Fibroblast of peridontal ligament (primary cell): ENCODE results near the gene DCLRE1B.

ENCODE experiments used
- DNase-seq: peaks from one replicate; pipeline ENCODE4 v3.0.0-alpha.2; 2010; ENCODE audit errors: extremely low read depth

The DCLRE1B gene

DNA sequence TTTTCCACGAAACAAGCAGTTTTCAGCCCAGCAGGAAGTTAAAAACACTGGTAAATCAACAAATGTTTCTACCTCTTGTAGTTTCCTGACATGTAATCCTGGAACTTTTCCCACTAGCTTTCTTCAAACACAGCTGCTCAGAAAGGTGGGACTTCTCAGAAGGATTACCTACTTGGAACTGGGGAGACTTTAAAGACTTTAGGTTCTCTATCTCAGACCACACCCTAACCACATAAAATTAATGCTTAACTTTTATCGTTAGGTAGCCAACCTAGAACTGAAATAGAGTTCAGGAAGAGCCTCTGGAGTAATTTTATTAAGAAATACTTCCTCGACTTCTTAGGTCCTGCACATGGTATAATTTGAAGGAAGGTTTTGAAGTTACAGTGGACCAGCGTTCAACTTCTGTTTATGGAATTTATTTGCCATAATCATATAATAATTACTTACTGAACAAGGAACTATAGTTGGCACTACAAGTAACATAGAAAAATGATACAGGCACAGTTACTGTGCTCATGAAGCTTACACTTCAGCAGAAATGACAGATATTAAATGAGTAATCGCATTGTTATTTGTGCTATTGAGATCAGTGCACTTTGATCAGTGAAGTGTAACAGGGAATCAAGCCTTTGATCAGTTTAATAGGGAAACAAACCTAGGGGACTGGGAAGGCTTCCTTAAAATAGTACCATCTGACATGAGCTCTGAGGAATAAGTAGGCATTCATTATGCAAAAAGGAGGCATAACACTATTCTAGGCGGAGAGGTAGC, 17.5 kb upstream of the DCLRE1B start, which contains the start of gene BCL2L15:
BCL2L15 (minus strand) TSS at position 180 of the 774 bp plus-strand sequence. CDS start 206 bp downstream, outside the sequence.
- no peak for DNase-seq

DNA sequence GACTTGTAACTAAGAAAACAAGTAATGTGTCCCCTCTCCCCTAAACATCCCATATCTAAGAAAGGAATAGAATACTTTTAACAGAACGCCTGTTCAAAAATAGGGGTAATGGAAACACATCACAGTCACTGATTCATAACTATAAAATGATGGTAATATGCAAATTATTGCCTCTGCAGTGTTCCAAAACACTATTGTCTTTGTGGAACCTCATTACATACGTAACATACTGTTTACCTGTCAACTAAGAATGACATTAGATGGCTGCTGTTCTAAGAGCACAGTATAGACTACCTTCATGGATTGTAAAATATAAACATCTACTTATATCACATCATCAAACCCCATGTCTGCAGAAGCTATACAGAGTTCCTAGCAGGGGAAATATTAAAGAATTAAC, 14.3 kb upstream of the DCLRE1B start:
- DNase-seq = no peak

DNA sequence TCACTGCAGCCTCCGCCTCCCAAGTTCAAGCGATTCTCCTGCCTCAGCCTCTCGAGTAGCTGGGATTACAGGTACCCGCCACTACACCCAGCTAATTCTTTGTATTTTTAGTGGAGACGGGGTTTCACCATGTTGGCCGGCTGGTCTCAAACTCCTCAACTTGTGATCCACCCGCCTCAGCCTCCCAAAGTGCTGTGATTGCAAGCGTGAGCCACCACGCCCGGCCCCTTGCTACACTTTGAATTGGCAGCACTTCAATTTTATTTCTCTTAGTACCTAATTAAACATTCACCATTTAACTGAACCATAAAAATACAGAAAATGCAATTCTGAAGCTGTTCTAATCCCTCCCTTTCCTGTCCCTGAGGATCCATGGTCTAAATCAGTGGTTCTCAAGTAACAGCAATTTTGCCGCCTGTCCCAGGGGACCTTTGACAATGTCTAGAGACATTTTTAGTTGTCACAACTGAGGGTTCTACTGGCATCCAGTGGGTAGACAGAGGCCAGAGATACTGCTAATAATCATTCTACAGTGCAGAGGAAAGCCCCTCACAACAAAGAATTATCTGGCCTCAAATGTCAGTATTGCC, 13.4 kb upstream of the DCLRE1B start:
- no peak for DNase-seq

DNA sequence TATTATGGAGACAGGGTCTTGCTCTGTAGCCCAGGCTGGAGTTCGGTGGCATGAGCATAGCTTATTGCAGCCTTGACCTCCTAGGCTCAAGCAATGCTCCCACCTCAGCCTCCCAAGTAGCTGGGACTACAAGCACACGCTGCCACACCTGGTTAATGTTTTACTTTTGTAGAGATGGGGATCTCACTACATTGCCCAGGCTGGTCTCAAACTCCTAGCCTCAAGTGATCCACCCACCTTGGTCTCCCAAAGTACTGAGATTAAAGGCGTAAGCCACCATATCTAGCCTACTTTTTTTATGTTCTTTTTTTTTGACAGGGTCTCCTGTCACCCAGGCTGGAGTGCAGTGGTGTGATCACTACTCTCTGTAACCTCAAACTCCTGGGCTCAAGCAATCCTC, 11.9 kb upstream of the DCLRE1B start:
- no peak for DNase-seq

DNA sequence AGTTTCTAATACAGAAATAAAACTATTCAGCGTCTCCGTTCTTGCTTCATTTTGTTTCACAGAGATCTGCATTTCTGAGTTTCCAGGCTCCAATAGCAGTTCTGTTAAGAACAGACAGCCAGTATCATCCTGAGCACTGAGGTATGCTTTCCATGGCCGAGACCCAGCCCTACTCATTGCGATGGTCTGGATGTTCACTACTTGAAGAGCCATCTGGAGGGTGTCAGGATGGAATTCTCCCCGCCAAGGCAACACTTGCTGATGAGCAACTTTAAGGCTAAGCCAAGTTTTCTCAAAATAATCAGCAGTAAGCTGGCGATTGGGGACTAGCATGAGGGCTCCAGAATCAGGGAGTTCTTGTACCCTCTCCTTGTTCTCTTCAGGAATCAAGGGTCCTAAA, 10.0 kb upstream of the DCLRE1B start:
- no peak for DNase-seq

DNA sequence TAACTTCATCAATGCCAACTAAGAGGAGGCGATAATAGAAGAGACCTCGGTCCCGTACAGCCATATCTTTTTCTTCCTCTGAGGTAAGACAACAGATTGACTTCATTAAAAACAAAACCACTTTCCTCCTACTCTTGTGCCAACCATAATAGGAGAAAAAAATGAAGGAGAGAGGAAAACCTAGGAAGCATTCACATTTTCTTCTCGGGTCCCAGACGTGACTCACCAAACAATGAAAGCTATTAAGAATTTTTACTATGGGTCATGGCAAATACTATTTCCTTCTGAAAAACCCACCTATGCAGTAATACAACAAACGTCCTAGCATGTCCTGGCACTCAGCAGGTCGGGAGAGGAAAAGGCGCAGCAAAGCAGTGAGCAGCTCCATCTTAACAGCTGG, 9.2 kb upstream of the DCLRE1B start:
- peak; percentile 21 for DNase-seq

DNA sequence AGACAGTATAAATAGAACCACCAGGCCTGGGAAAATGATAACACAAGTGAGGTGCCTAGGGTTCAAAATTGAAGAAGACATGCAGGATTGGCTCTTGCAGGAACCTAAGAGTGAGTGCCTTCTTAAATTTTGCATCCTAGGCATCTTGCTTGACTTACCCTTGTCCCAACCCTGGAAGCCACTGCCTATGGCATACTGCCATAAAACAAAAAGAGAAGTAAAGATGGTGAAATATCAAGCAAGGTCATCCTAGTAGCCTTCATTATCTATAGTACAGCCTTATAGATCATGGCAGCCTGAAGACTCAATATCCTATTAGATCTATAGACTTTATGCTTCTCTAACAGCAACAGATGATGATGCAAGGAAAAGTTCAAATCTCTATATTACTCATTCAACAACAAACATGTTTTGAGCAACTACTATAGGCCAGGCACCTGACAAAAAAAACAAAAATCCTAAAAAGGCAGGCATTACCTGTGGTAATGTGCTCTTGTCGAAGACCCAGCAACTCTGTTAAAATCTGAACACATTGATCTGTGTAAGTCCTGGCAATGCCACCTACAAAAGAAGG, 6.8 kb upstream of the DCLRE1B start:
- DNase-seq = no peak

DNA sequence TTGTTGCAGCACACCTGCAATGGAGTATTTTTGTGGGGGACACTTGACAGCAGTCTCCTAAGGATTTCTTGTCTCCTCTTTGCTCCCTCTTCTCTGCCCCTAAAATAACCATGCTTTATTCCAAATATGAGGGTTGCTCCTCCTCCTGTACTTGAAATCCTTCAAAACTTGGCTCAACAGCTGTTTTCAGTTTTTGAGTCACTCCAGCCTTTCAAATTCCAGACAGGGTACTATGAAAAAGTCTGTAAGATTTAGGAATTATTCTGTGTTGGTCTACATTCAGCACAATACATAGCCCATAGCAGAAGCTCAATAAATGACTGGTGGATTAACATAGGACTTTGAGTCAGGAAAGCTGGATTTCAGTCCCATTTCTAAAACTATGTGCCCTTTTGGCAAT, 6.0 kb upstream of the DCLRE1B start:
- DNase-seq = peak; percentile 78

DNA sequence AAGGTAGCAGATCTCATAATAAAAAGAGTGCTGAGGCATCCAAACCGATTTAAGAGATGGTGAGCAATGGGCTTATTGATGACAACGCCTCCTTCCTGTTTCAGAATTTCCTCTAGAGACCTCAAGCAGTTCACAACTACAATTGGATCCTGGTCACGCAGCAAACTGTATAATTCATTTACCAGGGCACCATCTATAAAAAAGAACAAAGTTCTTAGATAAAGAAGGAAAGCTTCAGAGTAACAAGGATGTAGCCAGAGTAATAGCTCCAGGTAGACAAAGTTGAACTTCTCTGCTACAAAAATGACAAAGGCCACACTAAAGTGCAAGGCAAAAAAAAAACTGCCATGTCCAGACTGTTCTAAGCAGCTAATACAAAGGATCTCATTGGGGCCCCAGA, 3.9 kb upstream of the DCLRE1B start:
- DNase-seq = no peak

DNA sequence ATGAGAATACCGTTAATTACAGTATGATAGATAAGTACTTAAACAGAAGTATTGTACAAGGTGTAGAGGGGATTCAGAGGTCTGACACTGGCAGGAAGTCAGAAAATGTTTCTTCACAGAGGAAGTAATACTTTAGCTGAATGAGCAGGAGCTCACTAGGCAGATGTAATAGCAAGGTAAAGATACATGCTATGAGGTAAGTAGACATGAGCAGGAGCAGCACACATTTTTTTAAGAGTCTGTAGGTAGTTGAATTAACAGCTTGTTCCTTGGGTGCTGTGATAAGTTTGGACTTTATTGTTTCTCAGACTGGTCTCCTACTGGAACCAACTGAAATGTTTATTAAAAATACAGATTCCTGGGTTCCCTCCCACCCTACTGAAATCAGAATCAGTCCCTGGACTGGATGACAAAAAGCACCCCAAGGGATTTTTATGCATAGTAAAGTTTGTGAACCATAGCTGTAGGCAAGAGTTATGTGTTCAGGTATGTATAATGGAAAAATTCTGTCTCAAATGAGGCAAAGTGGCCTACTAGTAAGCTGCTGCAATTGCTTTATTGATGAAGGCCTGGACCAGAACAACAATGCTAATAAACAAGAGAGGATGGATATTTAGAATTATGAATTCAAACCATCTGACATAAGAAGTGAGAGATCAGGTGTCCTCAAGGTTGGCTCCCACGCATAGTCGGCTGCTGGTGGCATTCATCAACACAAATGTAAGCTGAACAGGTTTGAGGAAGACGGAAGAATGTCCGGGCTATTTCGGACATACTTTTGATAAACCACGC, 1.4 kb upstream of the DCLRE1B start:
- no peak for DNase-seq

DNA sequence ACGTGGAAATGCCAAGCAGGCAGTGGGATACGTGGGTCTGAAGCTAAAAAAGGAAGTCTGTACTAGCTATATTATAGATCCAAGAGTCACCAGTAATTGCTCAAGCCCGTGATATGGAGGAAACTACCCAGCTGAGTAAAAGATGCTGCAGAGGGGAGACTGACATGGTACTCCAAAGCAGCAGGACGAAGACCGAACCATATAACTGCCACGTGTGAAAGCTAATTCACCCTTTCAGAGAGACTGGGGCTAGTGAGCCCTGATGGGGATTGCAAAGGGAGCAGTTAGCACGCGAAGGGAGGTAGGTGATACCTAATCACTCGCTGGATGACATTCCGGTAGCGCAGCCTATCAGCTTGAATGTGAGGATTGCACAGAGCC, 843 bp upstream of the DCLRE1B start:
- DNase-seq = no peak

DNA sequence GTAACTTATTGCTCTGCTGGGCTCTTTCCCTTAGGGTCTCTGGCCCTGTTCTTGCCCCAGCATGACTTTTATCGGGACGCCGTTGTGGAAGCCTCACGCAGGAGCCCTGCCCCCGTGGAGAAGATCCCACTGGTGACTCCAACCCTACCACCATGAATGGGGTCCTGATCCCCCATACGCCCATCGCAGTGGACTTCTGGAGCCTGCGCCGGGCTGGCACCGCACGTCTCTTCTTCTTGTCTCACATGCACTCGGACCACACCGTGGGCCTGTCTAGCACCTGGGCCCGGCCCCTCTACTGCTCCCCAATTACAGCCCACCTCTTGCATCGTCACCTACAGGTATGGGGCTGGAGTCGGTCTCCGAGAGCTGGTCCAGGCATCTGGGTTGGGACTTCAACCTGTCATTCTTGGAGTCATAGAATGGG, 322 bp downstream of the DCLRE1B start:
- DNase-seq = no peak

DNA sequence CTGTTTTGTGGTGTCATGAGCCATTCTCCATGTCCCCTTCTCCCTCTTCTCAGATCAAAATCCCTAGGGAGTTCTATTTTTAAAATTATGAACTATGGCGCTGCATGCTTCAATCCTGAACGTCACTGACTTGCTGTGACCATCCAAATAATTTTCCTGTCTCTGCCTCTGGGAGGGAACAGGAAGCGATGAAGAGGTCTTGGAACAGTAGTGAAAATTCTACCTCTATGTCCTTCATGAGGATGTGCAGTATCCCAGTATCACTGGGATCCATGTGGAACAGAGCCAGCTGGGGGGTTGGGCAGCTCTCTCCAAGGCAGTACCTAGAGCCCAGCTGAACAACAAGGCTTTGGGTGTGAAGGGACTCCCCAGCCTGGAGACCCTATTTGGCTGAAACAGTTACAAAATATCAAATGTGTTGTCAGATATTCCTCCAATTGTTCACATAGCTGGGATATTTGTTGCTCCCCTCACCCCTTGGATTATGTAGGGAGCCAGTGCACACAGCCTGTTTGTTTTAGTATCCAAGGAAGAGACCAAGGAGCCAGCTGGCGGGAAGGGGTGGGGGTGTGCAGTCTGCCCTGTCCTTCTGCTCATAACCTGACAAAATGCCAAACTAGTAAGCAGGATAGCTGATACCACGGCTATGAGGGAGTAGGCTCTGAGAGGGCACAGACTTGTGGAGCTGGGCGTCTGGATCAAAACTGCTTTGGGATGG, 7.6 kb downstream of the DCLRE1B start:
- DNase-seq = peak; percentile 77

DNA sequence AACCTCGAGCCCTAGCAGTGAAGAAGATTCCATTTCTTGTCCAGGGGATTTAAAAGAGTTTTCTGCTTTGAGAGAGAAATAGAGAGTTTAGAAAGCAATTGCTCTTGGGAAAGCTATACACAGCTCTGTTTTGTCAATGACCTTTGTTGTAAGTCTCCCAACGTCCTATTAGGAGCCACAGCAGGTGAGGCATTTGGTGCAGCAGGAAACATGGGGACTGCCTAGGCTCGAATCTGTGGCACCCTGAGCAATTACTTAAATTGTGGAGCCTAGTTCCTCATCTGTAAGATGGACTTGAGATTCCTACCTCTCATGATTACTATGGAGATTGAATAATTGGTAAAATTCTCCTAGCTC, 8.2 kb downstream of the DCLRE1B start:
- DNase-seq = no peak

DNA sequence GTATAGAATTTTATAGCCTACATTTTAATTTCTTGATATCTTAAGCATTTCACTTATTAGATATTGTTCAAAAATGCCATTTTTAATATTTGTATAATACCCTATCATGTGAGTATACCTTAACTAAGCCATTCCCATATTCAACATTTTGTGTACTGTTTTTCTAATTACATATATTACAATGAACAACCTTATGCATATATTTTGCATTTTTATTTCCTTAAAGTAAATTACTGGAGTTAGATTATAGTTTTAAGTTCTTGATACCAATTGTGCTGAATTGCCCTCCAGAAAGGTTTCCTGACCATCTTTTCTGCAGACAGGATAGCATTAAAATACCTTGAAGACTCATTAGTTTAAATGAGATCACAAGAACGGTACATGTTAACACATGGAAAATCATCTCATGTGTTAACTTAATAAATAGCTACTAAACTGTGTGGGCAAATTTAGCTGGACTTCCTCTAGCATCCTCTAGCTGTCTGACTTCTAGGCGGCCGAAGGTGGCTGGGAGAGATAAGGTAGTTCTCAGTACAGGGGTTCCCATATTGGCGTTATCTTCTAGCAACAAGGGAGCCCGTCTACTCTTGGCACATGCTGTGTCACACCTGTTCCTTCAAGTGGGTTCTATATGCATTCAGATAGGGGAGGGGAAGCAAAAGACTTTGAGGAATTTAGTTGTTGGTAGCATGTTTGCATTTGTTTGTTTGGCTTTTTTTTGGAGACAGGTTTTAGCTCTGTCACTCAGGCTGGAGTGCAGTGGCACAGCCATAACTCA, 8.9 kb downstream of the DCLRE1B start:
- no peak for DNase-seq

DNA sequence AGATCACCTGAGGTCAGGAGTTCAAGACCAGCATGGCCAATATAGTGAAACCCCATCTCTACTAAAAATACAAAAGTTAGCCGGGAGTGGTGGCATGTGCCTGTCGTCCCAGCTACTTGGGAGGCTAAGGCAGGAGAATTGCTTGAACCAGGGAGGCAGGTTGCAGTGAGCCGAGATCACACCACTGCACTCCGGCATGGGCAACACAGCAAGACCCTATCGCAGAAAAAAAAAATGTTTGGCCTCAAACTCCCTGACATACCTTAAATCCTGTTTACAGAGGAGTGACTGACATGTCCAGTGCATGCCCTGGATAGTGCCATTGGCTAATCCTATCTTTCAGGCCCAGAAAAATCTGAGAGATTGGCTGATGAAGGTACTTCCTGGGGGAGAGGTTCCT, 11.8 kb downstream of the DCLRE1B start:
- DNase-seq = no peak

DNA sequence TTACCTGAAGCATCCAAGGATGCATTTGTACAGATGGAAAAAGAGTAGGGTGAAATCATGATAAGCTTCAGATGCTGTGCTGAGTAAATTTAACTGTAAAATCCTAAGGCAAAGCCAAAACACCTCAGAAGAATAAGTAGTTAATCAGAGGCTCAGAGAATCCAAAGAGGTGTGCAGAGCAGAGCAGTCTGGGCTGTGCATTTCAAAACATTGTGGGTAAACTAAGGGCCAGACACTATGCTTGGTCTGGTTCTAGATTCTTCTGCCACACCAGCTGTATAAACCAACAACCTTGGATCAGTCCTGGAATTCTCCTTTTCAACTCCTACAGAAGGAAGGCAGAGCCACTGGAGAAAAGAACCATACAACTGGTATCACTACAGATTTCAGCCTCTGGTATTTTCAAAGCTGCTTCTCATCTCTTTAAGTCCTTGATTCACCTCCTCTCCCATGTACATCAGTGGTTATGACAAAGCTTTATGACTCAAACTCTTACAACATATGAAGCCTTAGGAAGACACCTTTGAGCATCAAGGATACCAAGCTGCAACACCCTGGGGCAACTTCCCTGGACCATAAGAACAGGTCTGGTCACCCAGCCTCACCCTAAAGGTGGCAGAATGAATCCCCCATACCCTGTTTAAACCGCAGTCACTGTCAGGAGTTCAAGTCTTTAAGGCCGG, 12.4 kb downstream of the DCLRE1B start:
- DNase-seq = peak; percentile 15

DNA sequence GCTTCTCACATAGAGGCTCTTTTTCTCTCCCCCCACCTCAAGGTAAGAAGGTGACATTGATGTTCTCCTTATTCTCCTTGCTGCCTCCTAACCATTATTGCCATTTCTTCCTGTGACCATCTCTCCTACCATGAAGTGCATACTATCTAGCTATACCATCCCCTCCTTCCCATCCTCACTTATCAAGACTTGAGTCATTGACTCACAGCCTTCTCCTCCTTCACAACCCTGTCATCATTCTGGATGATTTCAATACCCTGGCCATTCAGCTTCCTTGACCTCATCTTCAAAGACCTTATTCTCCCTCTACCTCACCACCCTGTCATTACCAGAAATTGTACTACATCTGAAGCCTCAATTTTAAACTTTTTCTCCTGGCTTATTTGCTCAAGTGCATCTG, 13.1 kb downstream of the DCLRE1B start:
- no peak for DNase-seq

DNA sequence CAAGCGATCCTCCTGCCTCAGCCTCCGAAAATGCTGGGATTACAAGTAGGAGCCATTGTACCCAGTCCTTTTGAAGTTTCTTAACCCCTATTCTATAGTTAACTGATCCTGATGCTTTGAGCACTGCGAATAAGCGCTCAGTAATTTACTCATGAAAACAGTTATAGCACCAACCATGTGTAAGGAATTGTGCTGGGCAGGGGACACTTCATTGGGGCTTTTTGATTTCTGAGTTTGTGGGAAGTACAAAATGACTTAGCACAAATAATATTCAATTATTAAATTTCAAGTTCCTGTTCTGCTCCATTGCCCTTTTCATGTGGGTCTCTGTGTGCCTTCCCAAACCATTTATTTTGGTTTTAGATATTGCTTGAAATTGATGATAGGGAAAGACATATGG, 17.8 kb downstream of the DCLRE1B start:
- no peak for DNase-seq

DNA sequence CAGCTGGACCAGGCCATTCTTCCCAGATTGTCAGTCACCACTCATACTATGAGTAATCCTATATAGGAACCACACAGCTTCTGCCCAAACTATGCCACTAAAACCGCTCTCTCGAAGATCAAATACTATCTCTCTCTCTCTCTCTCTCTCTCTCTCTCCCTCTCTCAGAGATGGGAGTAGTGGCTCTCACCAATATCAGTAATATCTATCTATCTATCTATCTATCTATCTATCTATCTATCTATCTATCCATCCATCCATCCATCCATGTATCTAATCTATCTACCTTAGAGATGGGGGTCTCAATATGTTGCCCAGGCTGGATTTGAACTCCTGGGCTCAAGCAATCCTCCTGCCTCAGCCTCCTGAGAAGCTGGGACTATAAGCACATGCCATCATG, 19.3 kb downstream of the DCLRE1B start:
- DNase-seq = no peak
